ENCODE measurements around the gene PUDP.

The PUDP gene

DNA sequence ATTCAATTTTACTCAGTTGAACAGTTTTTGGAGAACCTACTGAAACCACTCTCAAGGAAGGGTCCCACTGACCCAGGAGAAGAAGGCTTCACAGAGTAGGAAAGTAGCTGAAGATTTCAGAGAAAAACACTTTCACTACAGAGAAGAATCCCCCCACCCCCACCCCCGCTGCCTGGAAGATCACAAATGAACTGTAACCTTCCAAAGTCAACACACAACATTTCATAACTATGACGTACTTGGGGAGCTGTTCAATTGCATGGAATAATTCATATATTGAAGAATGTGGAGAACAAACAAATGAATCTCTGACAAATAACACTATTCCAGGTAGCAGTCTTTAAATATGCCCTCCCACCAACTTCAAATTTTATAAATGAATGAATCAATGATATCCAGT lies 86.5 kb downstream of the PUDP start:
- H3K4me2 ChIP-seq (ENCODE audit: low read length), result no peak overlapping the region
- peaks cover 47% of the 10 kb centered on the region for H3K36me3 ChIP-seq (ENCODE audit: insufficient read depth, low read length)
- H3K27ac ChIP-seq (ENCODE audit: low read depth, low read length, poor library complexity, severe bottlenecking), result no peak overlapping the region
- H4K20me1 ChIP-seq (ENCODE audit: insufficient read depth, low read length), result no peaks in the 10 kb centered on the region
- no peaks in the 10 kb centered on the region for H3K9me2 ChIP-seq (ENCODE audit: low read depth, low read length)
- H3F3A ChIP-seq (ENCODE audit: insufficient read depth, low read length), result no peaks in the 10 kb centered on the region
- TF ChIP-seq EZH2 (IDR thresholded peaks at IDR 0.05; ENCODE audit: borderline replicate concordance, low read length), result no peak
- TF ChIP-seq CTCF (IDR thresholded peaks at IDR 0.05; ENCODE audit: low read length), result no peak
- H3K4me1 ChIP-seq (ENCODE audit: insufficient read depth, low read length, severe bottlenecking), result peaks cover 30% of the 10 kb centered on the region
- no peaks in the 10 kb centered on the region for H3K27me3 ChIP-seq (ENCODE audit: insufficient read depth, low read length)
- no peak overlapping the region for H3K9ac ChIP-seq (ENCODE audit: low read length)
- no peak overlapping the region for H2AFZ ChIP-seq (ENCODE audit: low read length)
- H3K79me2 ChIP-seq (ENCODE audit: insufficient read depth, low read length), result 0 out of 2 replicates have a peak, but pooled peaks cover 3% of the 10 kb centered on the region
- H3K9me3 ChIP-seq (ENCODE audit: low read length), result no peaks in the 10 kb centered on the region
- no peak overlapping the region for H3K4me3 ChIP-seq (ENCODE audit: low read depth, low read length, poor library complexity, severe bottlenecking)

- peak overlapping the region; percentile 85 for H3K27ac ChIP-seq (ENCODE audit: low read depth, low read length, poor library complexity, severe bottlenecking)
- H3K9ac ChIP-seq (ENCODE audit: low read length), result no peak overlapping the region
Observed at GRCh38 chrX:7060444-7060843, 87.5 kb downstream of the PUDP start.

DNA sequence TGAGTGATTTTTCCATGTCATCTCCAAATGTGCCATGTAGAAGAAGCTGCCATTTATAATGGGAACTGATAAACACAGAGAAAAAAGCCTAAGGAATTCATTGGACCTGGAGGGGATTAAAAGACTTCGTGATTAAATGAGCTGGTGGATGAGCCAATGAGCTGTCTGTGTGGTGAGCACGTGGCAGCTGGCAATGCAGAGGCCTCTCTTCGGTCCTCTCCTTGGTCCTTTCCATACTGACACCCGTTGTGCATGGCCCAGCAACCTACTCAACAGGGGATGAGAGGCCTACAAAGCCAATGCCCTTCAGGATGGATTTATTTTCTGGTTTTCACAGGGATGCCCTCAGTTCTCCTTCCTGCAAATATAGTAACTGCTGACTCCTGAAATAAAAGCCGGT lies 88.1 kb downstream of the PUDP start:
- Histone ChIP-seq H2AFZ (ENCODE audit: low read length) (no peak overlapping the region), H3K27me3 (ENCODE audit: insufficient read depth, low read length) (no peaks in the 10 kb centered on the region), H4K20me1 (ENCODE audit: insufficient read depth, low read length) (no peaks in the 10 kb centered on the region), H3K4me2 (ENCODE audit: low read length) (peak overlapping the region; percentile 35), H3F3A (ENCODE audit: insufficient read depth, low read length) (no peaks in the 10 kb centered on the region), H3K36me3 (ENCODE audit: insufficient read depth, low read length) (peaks cover 45% of the 10 kb centered on the region), H3K4me1 (ENCODE audit: insufficient read depth, low read length, severe bottlenecking) (peaks cover 41% of the 10 kb centered on the region), H3K9me3 (ENCODE audit: low read length) (no peaks in the 10 kb centered on the region), H3K9ac (ENCODE audit: low read length) (no peak overlapping the region), H3K9me2 (ENCODE audit: low read depth, low read length) (no peaks in the 10 kb centered on the region), H3K27ac (ENCODE audit: low read depth, low read length, poor library complexity, severe bottlenecking) (peak overlapping the region; percentile 85), H3K79me2 (ENCODE audit: insufficient read depth, low read length) (0 out of 2 replicates have a peak, but pooled peaks cover 3% of the 10 kb centered on the region), H3K4me3 (ENCODE audit: low read depth, low read length, poor library complexity, severe bottlenecking) (peak overlapping the region; percentile 11)
- TF ChIP-seq CTCF (IDR thresholded peaks at IDR 0.05; ENCODE audit: low read length), result no peak
- TF ChIP-seq EZH2 (IDR thresholded peaks at IDR 0.05; ENCODE audit: borderline replicate concordance, low read length), result no peak

More at GRCh38 chrX:7060444-7060843, 87.5 kb downstream of the PUDP start:
- no peak overlapping the region for H3K4me3 ChIP-seq (ENCODE audit: low read depth, low read length, poor library complexity, severe bottlenecking)
- 0 out of 2 replicates have a peak, but pooled peaks cover 3% of the 10 kb centered on the region for H3K79me2 ChIP-seq (ENCODE audit: insufficient read depth, low read length)
- H3K27me3 ChIP-seq (ENCODE audit: insufficient read depth, low read length), result no peaks in the 10 kb centered on the region
- no peak for TF ChIP-seq CTCF (IDR thresholded peaks at IDR 0.05; ENCODE audit: low read length)
- no peak for TF ChIP-seq EZH2 (IDR thresholded peaks at IDR 0.05; ENCODE audit: borderline replicate concordance, low read length)
- H3K36me3 ChIP-seq (ENCODE audit: insufficient read depth, low read length), result peaks cover 44% of the 10 kb centered on the region
- H3K9me3 ChIP-seq (ENCODE audit: low read length), result no peaks in the 10 kb centered on the region
- H3K9me2 ChIP-seq (ENCODE audit: low read depth, low read length), result no peaks in the 10 kb centered on the region
- peaks cover 40% of the 10 kb centered on the region for H3K4me1 ChIP-seq (ENCODE audit: insufficient read depth, low read length, severe bottlenecking)
- H4K20me1 ChIP-seq (ENCODE audit: insufficient read depth, low read length), result no peaks in the 10 kb centered on the region
- H3K4me2 ChIP-seq (ENCODE audit: low read length), result no peak overlapping the region
- H2AFZ ChIP-seq (ENCODE audit: low read length), result no peak overlapping the region
- H3F3A ChIP-seq (ENCODE audit: insufficient read depth, low read length), result no peaks in the 10 kb centered on the region

Measured in OCI-LY1 (cell line).